Right lobe of liver (tissue), 6 donors: ENCODE measurements around the gene DGKI. TPM values are rescaled to one million over a fixed set of nuclear protein-coding genes. Genes with fewer than 3 reads are reported as not detected.
A peak's percentile ranks its signal among the peaks of the same experiment; 100 is the strongest.

Experiments used
- ATAC-seq, 4 donors: fragments of 200-7000 bp; cut with Tn5 transposase; one replicate each; pipeline ENCODE4 v1.9.1; 2020; ENCODE audit warnings: mild to moderate bottlenecking in 4 of 4, moderate library complexity in 4 of 4
- DNase-seq, 3 donors: peaks; one replicate each; pipeline ENCODE4 v3.0.0-alpha.2; 2020
- H3K27ac ChIP-seq, 3 donors: fragments of 200-600 bp; one replicate each; pipeline ENCODE4 v1.8.0; 2022
- H3K27me3 ChIP-seq, 2 donors: fragments of 200-600 bp; one replicate each; pipeline ENCODE4 v1.8.0; 2022
- H3K36me3 ChIP-seq, 4 donors: fragments of 200-600 bp; sonication (generic) in 1 of 4; one replicate each; pipeline versions ENCODE4 v1.5.1 to v1.8.0; 2017 to 2022; ENCODE audit warnings: control low read depth in 1 of 4
- H3K4me1 ChIP-seq, 4 donors: fragments of 200-600 bp; sonication (generic) in 1 of 4; one replicate each; pipeline versions ENCODE4 v1.5.1 to v1.8.0; 2017 to 2022; ENCODE audit warnings: control low read depth in 1 of 4
- H3K4me3 ChIP-seq, 3 donors: fragments of 200-600 bp; one replicate each; pipeline ENCODE4 v1.8.0; 2022
- H3K9me3 ChIP-seq, 4 donors: fragments of 200-600 bp; sonication (generic) in 1 of 4; one replicate each; pipeline versions ENCODE4 v1.5.1 to v1.8.0; 2017 to 2022; ENCODE audit warnings: control low read depth in 1 of 4
- POLR2A ChIP-seq: fragments of 450-650 bp; IDR thresholded peaks from one replicate; pipeline ENCODE4 v1.6.1; 2017; ENCODE audit warnings: antibody characterized with exemption, mild to moderate bottlenecking
- WGBS: methylation state at CpG from one replicate; pipeline ENCODE4 v1.1.6; 2018; ENCODE audit warnings: low coverage, low lambda C conversion rate; ENCODE audit not compliant: insufficient coverage; ENCODE audit errors: missing lambda C conversion rate; 5-methylcytosine and 5-hydroxymethylcytosine counted together
- intact Hi-C, 2 donors: fragments of 100-400 bp; cut with DNase I; formaldehyde crosslinking; loops; one replicate each; pipeline versions ENCODE4 v1.11.2 to v1.14.1; 2022
- total RNA-seq, 6 experiments: library from RNA; depleted of rRNA in 2 of 6; stranded (reverse); fragments of >200 nt in 2 of 6; fragmentation: NEBNext Ultra II Directional in 3 of 6; extraction: Animal tissue kit (Norgen Biotek cat#: 25700) in 3 of 6; gene quantifications; one replicate each; pipeline versions ENCODE4 v1.1.0 to v1.2.4, GENCODE V29; 2016 to 2023
- TF ChIP-seq, protein P1 (sequence below), 4 donors: fragments of 200-600 bp in 3 of 4; fragments of 450-650 bp in 1 of 4; IDR thresholded peaks; one replicate each; pipeline versions ENCODE4 v1.5.1 to v1.8.0; 2016 to 2022; ENCODE audit warnings: antibody characterized with exemption in 4 of 4, mild to moderate bottlenecking in 2 of 4
- donor health status: DM: no; HTN: yes; CAD: no.
- donor health status: DM: no; HTN: no; CAD: no.
- donor health status: DM: no; HTN: no; CAD: no.
- donor health status: DM: no; HTN: yes; CAD: no.
- donor health status: DM: no; HTN: yes; CAD: no.

The DGKI gene
- total RNA-seq, 6 experiments from 2014 or later = 0.05 to 0.35 (median 0.06) TPM; not detected in 1

DNA sequence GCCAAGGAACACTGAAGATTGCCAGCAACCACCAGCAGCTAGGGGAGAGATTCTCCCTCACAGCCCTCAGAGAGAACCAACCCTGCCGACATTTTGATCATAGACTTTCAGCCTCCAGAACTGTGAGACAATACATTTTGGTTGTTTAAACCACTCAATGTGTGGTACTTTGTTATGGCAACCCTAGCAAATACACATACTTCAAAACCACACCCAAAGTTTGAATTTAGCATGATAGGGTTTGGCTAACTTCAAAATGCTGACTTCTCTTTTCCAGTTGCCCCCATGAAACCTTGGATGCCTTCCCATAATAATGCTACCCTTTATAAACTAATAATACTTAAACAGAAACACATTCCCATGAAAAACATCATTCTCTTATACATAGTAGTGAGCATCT is 149.8 kb downstream of the DGKI start:
- Histone ChIP-seq H3K4me1 (peaks cover 0 to 9% (median 0%) of the 10 kb centered on the region in 4 donors), H3K27me3 (no peaks in the 10 kb centered on the region), H3K36me3 (no peaks in the 10 kb centered on the region), H3K9me3 (no peaks in the 10 kb centered on the region), H3K4me3 (no peak overlapping the region), H3K27ac (no peak overlapping the region)
- intact Hi-C loops = no loop called here
- ATAC-seq = no peak
- no peak for DNase-seq
- TF ChIP-seq POLR2A = no peak
- TF ChIP-seq, protein P1, sequence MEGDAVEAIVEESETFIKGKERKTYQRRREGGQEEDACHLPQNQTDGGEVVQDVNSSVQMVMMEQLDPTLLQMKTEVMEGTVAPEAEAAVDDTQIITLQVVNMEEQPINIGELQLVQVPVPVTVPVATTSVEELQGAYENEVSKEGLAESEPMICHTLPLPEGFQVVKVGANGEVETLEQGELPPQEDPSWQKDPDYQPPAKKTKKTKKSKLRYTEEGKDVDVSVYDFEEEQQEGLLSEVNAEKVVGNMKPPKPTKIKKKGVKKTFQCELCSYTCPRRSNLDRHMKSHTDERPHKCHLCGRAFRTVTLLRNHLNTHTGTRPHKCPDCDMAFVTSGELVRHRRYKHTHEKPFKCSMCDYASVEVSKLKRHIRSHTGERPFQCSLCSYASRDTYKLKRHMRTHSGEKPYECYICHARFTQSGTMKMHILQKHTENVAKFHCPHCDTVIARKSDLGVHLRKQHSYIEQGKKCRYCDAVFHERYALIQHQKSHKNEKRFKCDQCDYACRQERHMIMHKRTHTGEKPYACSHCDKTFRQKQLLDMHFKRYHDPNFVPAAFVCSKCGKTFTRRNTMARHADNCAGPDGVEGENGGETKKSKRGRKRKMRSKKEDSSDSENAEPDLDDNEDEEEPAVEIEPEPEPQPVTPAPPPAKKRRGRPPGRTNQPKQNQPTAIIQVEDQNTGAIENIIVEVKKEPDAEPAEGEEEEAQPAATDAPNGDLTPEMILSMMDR (IDR thresholded peaks at IDR 0.05) = no peak
- 86% methylated on average over 1 of the region's 1 CpG for WGBS

DNA sequence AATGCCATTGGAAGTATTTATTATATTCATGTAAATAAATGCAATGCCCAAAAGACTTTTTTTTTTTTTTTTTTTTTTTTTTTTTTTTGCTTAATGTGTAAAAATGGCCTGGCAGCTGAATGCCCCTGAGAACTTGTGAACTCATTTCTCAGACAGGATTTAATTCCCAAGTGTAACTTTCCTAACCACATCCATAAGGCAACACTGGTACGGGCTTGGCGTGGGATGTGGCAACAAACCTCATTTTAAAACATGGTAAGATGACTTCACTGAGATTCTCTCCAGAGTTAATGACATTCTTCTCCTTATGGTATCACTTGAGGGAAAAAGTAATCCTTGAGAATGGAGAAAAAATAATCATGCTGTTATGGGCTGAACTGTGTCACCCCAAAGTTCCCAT is 150.4 kb downstream of the DGKI start:
- Histone ChIP-seq H3K27me3 (no peaks in the 10 kb centered on the region), H3K27ac (no peak overlapping the region), H3K36me3 (no peaks in the 10 kb centered on the region), H3K4me1 (peaks cover 0 to 9% (median 0%) of the 10 kb centered on the region in 4 donors), H3K4me3 (no peak overlapping the region), H3K9me3 (no peaks in the 10 kb centered on the region)
- no peak for TF ChIP-seq POLR2A
- TF ChIP-seq, protein P1 (IDR thresholded peaks at IDR 0.05) = no peak
- ATAC-seq (no peak), DNase-seq (no peak)
- 88% methylated on average over 2 of the region's 2 CpGs for WGBS
- intact Hi-C loops = no loop called here

GRCh38 chr7:137695942-137696341 is 150.8 kb downstream of the DGKI start:
- peak; percentile 33 to 69 (median 57) for DNase-seq
- peak; percentile 96 to 98 (median 98) for ATAC-seq
- WGBS = 20% methylated on average over 7 of the region's 7 CpGs
- no peak overlapping the region for H3K27ac ChIP-seq
- no peaks in the 10 kb centered on the region for H3K36me3 ChIP-seq
- no peaks in the 10 kb centered on the region for H3K9me3 ChIP-seq
- intact Hi-C loops = no loop called here
- no peak overlapping the region for H3K4me3 ChIP-seq
- H3K27me3 ChIP-seq = no peaks in the 10 kb centered on the region
- H3K4me1 ChIP-seq = peaks cover 0 to 9% (median 0%) of the 10 kb centered on the region in 4 donors
- TF ChIP-seq, protein P1 (IDR thresholded peaks at IDR 0.05) = no peak
- TF ChIP-seq POLR2A = no peak

GRCh38 chr7:137695494-137695893 is 151.3 kb downstream of the DGKI start:
- Histone ChIP-seq H3K27me3 (no peaks in the 10 kb centered on the region), H3K27ac (no peak overlapping the region), H3K4me1 (peaks cover 0 to 9% (median 0%) of the 10 kb centered on the region in 4 donors), H3K4me3 (no peak overlapping the region), H3K36me3 (no peaks in the 10 kb centered on the region), H3K9me3 (no peaks in the 10 kb centered on the region)
- TF ChIP-seq POLR2A = no peak
- TF ChIP-seq, protein P1 (IDR thresholded peaks at IDR 0.05) = no peak
- intact Hi-C loops = no loop called here
- 57% methylated on average over 3 of the region's 3 CpGs for WGBS
- ATAC-seq (no peak), DNase-seq (no peak)

- Histone ChIP-seq H3K36me3 (no peaks in the 10 kb centered on the region), H3K4me3 (no peak overlapping the region), H3K9me3 (no peaks in the 10 kb centered on the region), H3K4me1 (peaks cover 0 to 9% (median 0%) of the 10 kb centered on the region in 4 donors), H3K27ac (no peak overlapping the region), H3K27me3 (no peaks in the 10 kb centered on the region)
- DNase-seq (no peak), ATAC-seq (no peak)
- TF ChIP-seq, protein P1 (IDR thresholded peaks at IDR 0.05) = no peak
- TF ChIP-seq POLR2A = no peak
- WGBS = 50% methylated on average over 2 of the region's 2 CpGs
- intact Hi-C loops = no loop called here
Measured at GRCh38 chr7:137694405-137694804, 152.4 kb downstream of the DGKI start.
